Fibroblast of skin of left quadriceps (primary cell): ENCODE results near the gene SRGAP3.

Source experiments
- DNase-seq, 2 experiments: peaks; one replicate each; pipeline ENCODE4 v3.0.0-alpha.2; 2013; ENCODE audit warnings: low read depth in 2 of 2

SRGAP3 gene

DNA sequence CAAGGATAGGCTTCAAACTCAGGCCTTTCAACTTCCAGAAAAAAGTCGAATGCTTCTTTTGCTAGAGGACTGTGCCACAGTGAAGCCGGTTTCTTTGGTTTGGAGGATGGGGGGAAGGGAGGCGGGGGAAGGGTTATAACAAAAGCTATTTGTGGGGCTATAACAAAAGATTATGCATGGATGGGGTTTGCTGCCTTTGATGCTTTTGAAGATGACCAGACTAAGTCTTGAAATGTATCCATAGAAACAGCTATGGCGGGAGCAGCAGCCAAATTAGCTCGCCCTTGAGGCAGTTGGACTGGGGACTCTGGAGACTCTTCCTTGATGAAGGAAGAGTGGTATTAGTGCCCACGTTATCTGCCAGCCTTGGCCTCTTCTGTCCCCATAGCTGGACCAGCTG lies 47.5 kb downstream of the SRGAP3 start:
- DNase-seq, result no peak

DNA sequence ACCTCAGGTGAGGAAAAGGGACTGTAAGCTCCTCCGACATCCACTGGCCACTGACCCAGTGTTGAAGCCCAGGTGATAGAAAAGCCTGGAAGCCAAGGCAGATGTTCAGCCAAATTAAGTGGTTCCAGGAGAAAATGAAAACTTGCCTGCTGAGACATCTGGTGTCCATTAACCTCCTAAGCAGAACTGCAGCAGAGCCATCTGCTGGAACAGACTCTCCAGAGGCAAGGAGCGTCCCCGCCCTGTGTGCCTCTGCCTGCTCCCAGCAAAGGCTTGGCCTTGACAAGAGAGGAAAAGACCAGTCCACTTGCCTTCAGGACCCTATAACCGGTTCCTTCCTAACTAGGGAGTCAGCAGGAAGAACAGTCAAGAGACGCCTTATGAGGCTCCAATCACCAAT lies 48.2 kb downstream of the SRGAP3 start:
- peak; percentile 34 to 38 for DNase-seq

DNA sequence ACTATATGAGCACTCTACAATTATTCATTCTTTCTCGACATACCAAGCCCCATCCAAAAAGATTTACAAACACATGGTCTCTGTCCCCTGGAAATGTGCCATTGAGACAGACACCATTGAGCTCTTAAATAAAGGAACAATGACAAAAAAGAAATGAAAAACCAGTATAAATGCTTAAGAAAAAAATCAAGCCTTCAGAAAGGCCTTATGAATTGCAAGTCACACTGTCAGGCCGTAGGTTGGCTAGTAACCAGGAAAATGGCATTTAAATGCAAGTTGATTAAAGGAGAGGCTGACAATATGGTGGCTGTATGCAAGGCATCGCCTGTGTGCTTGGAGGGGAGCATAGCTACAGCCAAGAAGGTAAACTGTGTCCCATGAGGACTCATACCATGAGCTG lies 49.7 kb downstream of the SRGAP3 start:
- no peak for DNase-seq

DNA sequence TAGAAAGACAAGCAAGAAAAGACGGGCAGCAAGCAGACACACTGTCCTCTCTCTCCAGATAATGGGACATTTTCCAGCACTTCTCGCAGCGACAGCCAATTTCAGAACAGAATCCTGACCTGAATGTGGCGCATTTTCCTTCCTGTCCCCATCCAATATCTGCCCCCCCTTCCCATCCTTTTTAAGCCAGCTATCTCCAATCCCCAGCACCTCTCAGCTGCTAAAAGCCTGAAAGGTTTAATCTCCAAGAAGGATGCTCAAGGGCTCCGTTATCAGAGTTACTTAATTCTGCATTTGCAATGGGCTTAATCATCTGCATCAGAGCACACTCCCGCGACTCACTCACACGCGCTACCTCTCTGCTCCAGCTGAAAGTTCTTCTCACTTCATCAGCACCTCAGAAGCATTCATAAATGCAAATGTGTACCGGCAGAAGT lies 50.5 kb downstream of the SRGAP3 start:
- no peak for DNase-seq

DNA sequence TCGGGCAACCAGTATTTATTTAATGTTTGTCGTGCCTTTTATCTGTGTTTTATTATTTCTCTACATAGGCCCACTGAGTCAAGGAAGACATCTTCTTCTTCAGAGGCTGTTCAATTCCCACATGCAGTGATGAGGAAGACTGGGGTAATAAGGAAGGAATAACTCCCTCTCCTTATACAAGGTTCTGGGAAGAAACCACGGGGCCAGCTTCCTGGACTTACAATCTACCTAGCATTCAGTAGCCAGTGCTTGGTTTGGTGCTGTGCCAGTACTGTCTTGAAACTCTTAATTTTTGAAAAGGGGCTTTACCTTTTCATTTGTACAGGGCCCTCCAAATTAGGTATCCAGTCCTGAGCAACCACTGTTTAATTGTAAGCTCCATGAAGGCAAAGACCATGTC lies 51.2 kb downstream of the SRGAP3 start:
- no peak for DNase-seq

DNA sequence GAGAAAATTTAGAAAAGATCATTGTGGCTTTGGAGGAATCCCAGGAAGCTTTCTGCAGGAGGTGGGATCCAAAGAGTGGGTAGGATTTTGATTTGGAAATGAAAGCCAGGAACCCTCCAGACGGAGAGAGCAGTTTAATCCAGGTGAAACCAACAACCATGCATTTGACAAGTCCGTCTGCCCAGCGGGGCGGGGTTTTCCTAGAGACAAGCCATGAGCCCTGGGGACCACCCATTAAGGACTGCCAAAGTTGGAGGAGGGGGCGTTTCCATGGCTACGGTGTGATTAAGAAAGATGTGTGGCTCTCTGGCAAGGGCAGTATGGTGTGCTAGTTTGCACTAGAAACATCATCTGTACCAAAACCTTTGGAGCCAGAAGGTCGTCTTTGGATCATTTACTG lies 53.4 kb downstream of the SRGAP3 start:
- no peak for DNase-seq

DNA sequence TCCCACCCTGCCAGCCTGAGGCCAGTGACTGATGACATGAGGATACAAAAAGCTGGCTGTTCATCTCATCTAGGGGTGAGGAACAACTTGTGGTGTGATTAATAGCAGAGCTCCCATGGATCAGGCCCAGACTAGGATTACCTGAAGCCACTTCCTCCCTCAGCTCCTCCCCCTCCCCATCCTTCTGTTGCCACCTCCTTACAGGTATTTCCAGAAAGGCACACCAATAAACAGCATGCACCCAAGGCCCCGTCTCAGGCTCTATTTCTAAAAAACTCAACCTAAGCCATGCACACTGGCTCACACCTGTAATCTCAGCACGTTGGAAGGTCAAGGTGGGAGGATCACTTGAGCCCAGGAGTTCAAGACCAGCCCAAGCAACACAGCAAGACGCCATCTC lies 54.1 kb downstream of the SRGAP3 start:
- DNase-seq, result no peak

DNA sequence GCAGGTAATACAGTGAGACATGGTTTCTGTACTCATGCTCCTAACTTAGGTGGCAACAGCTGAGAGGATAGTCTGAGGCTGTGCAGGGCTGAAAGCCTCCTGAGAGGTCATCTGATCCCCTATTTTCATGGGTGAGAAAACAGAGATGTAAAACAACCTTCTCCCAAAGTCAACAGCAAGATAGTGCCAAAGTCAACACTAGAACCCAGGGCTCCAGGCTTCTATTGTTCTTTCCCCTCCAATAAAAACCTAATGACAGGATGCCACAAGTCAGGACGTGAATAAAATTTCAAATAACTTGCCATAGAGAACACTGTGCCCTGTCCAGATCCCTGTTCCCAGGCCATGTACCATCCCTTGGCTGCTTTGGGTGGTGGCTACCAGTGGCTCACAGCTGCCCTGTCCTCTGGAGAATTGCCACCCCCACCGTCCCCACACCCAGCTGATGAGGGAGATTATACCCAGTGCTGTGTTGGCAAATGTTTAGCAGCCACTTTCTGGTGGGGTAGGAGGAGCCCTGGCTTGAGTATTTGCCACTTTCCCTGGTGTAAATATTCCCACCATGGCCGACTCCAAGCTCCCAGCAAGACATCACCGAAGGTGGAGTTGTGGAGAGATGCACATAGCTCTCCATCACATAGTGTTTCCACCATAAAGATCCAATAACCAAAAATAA lies 54.8 kb downstream of the SRGAP3 start:
- no peak for DNase-seq

DNA sequence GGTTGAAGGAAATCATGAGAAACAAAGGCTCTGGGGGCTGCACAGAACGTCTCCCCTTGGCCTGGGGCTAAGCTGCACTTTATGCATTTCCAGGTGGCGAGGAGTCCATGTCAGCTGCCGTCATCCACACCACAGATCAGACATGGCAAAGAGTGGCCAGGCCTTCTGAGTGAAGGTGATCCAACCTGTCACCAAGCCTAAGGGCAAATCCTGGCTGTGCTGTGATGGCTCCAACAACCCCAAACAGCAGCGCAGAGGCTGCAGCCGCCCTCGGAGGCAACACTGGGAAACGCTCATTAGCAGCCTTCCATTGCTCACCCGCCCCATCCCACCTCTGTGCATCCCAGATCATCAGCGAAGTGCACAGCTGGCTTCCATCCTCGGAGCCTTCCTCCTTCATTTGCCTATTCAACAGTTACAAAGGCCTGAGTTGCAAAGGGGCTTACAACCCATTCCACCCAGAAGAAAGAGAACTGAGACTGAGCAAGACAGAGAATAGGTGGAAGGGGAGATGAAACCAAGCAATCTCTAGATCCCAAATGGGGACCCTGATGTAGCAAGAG lies 55.7 kb downstream of the SRGAP3 start:
- no peak for DNase-seq

DNA sequence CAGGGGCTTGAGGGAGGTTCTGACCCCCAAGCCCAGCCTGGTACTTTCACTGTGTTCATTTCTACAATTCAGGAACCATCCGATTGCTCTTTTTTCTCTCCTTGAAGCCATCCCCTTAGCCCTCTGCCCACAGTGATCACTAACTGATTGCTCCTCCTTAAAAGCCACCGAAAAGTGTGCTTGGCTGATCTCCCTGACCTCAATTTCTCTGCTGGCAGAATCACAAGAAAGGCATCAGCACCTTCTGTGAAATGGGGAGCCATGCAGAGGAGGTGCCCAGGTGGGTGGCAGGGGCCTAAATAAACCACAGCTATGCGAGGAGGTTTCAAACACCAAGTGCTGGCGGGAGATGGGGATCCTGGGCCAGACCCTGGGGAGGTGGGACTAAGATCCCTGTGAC lies 56.2 kb downstream of the SRGAP3 start:
- no peak for DNase-seq

DNA sequence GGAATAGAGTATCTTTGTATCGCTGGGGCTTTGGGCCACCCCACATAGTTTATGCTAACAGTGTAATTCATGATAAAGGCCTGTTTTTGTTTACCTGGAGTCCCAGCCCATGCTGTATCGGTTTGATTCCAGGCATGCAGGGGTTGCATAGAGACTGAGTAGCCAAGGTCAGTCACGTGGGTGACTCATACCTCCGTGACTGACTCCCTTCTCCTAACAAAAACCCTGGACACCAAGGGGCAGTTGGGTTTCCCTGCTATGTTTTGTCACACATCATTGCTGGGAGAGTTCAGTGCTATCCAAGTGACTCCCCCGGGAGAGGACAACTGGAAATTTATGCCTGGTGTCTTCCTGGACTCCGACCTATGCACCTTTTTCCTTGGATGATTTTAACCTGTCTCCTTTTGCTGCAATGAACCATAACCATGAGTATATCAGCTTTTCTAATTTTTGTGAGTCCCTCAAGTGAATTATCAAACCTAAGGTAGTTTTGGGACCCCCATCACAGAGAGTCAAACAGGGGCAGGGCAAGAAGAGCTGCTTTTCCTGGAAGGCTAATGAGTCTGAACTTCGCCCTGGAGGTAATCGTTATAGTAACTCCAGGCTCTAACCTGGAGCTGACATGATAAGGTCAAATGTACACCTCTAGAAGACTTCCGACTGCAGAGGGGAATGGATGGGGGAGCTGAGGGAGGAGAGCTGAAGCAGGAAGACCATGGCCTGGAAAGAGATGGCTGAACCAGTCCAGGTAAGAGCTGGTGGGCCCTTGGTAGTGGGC lies 57.0 kb downstream of the SRGAP3 start:
- DNase-seq, result no peak

DNA sequence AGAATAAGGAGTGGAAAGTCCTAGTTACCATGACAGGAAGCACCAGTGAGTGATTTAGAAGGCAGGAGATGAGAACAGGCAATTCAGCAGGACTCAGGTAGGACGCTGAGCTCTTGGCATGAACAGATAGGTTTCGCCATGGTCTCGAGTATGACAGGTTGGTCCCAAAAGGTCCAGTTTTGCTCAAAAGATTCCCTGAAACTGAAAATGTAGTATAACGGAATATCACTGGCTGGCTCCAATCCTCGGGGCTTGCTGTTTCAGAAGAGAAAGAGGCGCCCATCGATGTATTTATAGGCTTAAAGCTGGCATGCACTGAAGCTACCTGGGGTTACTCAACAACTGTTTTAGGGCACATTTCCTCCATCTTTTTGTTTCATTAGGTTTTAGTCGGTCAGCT lies 59.2 kb downstream of the SRGAP3 start:
- DNase-seq, result no peak

DNA sequence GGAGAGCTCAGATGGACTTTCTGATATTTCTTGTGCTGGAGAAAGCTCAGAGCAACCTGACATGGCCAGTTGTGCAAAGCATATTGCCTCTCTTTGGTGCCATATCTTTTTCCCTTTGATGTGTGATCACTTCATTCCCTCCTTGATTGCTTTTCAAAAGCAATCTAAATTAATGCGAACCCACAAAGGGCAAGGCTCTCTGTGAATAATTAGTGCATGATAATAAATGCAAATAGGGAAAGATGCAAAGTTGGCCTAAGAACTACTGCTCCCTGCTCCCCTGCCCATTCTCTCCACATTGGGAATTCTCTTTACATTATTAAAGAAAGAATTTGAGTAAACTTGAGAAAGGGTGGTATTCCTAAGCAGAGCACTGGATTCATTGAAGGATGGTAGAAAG lies 60.9 kb downstream of the SRGAP3 start:
- DNase-seq, result no peak

DNA sequence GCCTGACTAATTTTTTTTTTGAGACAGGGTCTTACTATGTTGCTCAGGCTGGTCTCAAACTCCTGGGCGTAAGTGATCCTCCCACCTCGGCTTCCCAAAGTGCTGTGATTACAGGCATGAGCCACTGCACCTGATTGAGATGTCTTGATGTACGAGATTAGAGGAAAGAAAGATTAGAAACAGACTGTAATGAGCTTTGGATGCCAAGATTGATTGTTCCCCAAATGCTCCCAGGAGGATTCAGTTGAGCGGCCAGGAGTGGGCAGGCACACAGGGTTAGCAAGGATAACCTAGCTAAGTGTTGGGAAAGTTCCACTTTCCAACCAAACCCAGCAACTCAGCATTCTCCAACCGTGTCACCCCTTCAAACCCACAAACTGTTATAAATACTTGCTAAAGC lies 63.7 kb downstream of the SRGAP3 start:
- DNase-seq, result no peak

DNA sequence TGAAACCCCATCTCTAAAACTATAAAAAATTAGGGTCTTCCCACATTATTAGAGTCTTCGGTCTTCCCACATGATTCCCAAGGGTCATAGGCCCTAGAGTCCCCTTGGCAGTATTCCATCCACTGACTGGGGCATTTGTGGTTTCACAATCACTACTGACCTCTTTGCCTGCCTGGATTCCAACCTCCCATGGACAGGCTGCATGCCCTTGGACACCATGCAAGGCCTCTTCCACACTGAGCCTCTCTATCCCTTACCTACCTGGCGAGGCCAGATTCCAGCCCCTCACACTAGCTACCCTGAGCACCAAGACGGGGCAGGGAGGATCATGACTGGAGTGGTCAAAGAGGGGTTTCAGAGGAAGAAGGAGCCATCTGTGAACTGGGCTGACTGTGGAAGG lies 64.4 kb downstream of the SRGAP3 start:
- DNase-seq, result no peak

DNA sequence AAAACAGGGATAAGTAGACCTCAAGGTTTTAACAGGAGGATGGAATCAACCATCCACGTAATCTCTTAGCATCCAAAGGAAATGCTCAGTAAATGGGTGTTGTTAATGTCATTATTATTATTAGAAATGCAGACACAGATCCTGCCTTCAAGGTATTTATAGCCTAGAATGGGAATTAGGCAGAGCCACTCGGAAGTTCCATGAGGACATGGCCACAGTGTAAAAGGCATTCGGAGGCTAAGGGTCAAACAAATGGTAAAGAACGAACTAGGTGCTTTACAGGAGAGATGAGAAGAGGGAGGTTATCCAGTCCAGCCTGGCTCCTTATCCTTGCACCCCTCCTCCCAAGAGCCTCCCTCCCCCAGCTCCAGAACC lies 65.0 kb downstream of the SRGAP3 start:
- no peak for DNase-seq

DNA sequence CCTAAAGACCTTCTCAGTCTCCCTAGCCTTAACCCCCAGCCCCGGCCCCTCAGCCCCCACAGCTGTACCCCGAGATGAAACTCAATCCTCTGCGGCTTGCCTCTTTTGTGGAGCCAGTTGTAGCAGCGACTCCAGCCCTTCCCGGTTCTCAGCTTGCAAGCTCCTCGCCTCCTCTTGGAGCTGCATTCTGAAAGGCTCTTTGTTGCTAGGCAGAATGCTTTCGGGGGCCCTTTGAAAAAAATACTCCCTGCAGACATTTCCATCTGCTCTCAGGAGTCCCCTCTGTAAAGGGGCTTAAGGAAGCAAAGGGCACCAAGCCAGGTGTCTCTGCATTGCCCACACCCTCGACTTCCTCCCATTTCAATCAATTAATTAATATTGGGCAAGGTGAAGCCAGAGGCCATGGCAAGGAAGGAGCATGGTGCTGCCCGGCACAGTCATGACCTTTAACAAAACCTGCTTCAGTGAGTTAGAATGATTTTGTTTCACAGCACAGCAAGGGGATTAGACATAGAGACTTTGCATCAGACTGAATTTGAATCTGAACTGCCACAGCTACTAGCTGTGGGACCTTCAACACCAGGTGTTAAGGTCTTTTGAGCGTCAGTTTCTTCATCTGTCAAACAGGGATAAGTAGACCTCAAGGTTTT lies 65.5 kb downstream of the SRGAP3 start:
- no peak for DNase-seq

DNA sequence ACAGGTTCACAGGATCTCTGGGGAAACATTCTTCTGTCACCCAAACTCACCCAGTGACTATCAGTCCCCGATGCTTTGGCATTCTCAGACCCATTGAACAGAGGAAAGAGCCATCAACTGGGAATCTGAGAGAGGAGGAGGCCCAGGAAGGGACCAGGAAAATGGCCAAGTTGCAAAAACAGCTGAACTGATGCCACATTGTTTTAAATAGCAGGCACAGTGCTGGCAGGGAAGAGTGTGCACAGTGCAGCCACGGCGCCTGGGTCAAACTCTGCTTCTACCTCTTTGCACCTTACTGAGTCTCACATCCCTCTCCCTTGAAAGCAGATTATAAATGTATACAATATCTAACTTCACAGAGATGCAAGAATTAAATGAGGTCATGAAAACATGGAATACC lies 66.4 kb downstream of the SRGAP3 start:
- DNase-seq, result no peak

DNA sequence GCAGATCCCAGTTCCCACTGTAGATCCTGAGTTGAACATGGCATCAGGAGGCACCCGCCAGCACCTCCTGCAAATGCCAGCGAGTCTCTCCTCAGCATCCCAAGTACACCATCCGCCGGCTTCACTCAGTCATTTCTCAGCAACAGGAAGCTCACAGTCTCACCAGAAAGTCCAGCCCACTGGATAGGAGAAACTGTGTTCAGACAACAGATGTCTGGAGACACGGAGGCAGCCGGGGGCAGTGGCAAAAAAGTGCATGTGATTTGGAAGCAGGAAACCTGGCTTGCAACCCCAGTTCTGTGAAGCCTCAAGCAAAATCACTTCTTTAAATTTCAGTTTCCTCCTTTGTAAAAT lies 68.7 kb downstream of the SRGAP3 start:
- no peak for DNase-seq

DNA sequence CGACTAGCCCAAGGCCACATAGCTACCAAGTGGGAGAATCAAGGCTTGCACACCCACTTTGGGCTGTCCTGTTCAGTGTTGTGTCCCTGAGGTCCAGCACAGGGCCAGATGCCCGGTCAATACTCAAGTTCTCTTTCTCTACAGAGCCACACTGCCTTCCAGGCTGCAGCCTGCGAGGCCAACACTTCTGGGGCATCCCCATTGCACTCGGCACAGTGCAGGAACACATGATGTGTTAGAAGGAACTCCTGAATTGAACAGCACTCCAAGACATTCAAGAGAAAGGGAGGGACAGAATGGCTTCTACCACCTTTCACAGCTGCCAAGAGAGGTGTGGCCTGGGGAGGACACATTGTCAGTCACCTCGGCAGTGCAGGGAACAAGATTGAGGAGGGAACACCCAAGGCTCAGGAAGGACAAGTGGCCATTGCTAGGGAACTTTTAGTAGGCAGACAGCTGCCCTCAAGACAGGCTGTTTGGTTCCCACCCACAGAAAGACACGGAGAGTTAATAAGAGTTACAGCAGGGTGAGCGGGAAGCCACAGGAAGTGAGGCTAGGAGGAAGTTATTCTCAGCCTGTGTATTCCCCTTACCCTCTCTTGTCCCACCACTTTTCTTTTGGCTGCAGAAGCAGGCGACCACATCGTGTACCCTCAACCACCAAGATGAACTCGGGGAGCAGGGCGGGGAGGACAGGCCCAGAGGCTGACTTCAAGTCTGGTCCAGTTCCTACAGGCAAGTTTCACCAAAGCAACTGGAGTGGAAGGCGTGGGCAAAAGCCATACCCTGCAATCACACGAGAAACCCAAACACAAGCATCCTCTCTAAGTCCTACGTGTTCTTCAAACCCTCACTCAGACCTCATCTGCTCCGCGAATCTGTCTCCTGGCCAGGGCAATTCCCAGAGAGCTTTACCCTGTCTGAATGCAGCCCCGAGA lies 69.4 kb downstream of the SRGAP3 start:
- DNase-seq, result no peak

DNA sequence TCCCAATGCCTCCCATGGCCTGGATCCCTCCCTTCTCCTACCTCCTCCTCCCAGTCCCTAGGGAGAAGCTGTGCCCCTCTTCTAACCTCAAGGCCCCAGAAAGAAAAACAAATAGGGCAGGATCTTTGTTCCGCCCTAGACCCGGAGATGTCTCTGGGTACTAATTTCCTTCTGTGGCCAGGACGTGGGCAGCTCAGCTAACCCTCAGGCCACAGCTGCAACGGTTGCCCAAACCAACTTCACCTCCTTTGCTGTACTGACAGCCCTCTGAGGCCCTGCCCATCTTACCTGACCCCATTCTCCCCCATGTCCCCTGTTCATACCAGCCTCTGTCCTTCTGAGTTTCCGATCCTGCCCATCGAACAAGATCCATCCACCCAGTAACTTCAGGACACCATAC lies 70.7 kb downstream of the SRGAP3 start:
- DNase-seq, result no peak

DNA sequence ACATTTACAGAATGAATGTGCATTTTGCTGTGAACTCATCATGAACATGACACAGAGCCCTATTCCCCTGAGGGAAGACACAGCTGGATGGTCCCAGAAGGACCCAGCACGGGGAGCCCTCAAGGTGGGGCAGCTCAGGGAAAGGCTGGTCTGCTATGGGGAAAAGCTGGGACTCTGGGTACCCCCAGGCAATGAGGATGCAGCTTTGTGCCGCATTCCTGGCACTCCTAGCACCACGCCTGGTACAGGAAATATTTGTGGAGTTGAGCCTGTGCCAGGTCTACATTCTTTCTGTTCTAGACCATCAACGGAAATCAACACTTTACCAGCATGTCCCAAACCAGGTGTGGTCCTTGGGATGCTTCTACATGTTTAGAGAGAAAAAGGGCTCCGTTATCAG lies 74.0 kb downstream of the SRGAP3 start:
- DNase-seq, result peak in 1 of 2 experiments; percentile 15
